H9 (cell line): ENCODE measurements around the gene RPRD1B. TPM values are rescaled to one million over a fixed set of nuclear protein-coding genes. Genes with fewer than 3 reads are reported as not detected.

Source experiments
- DNase-seq: peaks from one replicate; pipeline ENCODE4 v3.0.0-alpha.2; 2017
- H2AFZ ChIP-seq: one replicate; pipeline ENCODE4 v1.6.1; 2013; ENCODE audit warnings: mild to moderate bottlenecking, low read length, control low read depth, moderate library complexity
- H2AK5ac ChIP-seq: 2 replicates; pipeline ENCODE4 v1.6.1; 2013; ENCODE audit warnings: low read length, control low read depth, mixed read lengths; ENCODE audit not compliant: insufficient read length
- H2BK120ac ChIP-seq: one replicate; pipeline ENCODE4 v1.6.1; 2013; ENCODE audit warnings: low read depth, mild to moderate bottlenecking, low read length, control low read depth, inconsistent platforms; ENCODE audit not compliant: poor library complexity, severe bottlenecking
- H2BK12ac ChIP-seq: 2 replicates; pipeline ENCODE4 v1.6.1; 2013; ENCODE audit warnings: low read length, control low read depth, mixed read lengths, low read depth; ENCODE audit not compliant: insufficient read length
- H2BK15ac ChIP-seq: 2 replicates; pipeline ENCODE4 v1.6.1; 2013; ENCODE audit warnings: low read depth, low read length, control low read depth
- H2BK20ac ChIP-seq: one replicate; pipeline ENCODE4 v1.6.1; 2013; ENCODE audit warnings: low read depth, mild to moderate bottlenecking, low read length, control low read depth, inconsistent platforms; ENCODE audit not compliant: poor library complexity, severe bottlenecking
- H2BK5ac ChIP-seq: 2 replicates; pipeline ENCODE4 v1.6.1; 2013; ENCODE audit warnings: low read length, control low read depth, mixed read lengths; ENCODE audit not compliant: insufficient read length
- H3K14ac ChIP-seq: 2 replicates; pipeline ENCODE4 v1.6.1; 2013; ENCODE audit warnings: low read length, control low read depth; ENCODE audit not compliant: insufficient read depth
- H3K18ac ChIP-seq: 2 replicates; pipeline ENCODE4 v1.6.1; 2013; ENCODE audit warnings: low read depth, mild to moderate bottlenecking, mixed read lengths, low read length, control low read depth; ENCODE audit not compliant: insufficient read length
- H3K23ac ChIP-seq: 2 replicates; pipeline ENCODE4 v1.6.1; 2013; ENCODE audit warnings: low read length, control low read depth, mixed read lengths, low read depth; ENCODE audit not compliant: insufficient read length
- H3K23me2 ChIP-seq: 2 replicates; pipeline ENCODE4 v1.6.1; 2013; ENCODE audit warnings: low read depth, mild to moderate bottlenecking, mixed read lengths, low read length, control low read depth; ENCODE audit not compliant: insufficient read length, poor library complexity, severe bottlenecking
- H3K27ac ChIP-seq: 2 replicates; pipeline ENCODE4 v1.5.1; 2013; ENCODE audit warnings: low read length, control low read depth, mixed read lengths, low read depth; ENCODE audit not compliant: insufficient read length
- H3K27me3 ChIP-seq: 2 replicates; pipeline ENCODE4 v1.6.1; 2013; ENCODE audit warnings: low read length, control low read depth, inconsistent platforms; ENCODE audit not compliant: insufficient read depth
- H3K4ac ChIP-seq: 2 replicates; pipeline ENCODE4 v1.6.1; 2013; ENCODE audit warnings: low read depth, mild to moderate bottlenecking, control low read depth, inconsistent platforms, low read length, moderate library complexity
- H3K4me1 ChIP-seq: 2 replicates; pipeline ENCODE4 v1.6.1; 2013; ENCODE audit warnings: low read length, control low read depth, inconsistent platforms; ENCODE audit not compliant: insufficient read depth
- H3K4me2 ChIP-seq: 2 replicates; pipeline ENCODE4 v1.6.1; 2013; ENCODE audit warnings: low read length, control low read depth, mixed read lengths; ENCODE audit not compliant: insufficient read length, insufficient read depth
- H3K56ac ChIP-seq: 2 replicates; pipeline ENCODE4 v1.6.1; 2013; ENCODE audit warnings: low read depth, mild to moderate bottlenecking, mixed read lengths, low read length, control low read depth; ENCODE audit not compliant: insufficient read length
- H3K79me1 ChIP-seq: 2 replicates; pipeline ENCODE4 v1.6.1; 2013; ENCODE audit warnings: low read depth, mild to moderate bottlenecking, moderate library complexity, low read length, control low read depth, inconsistent platforms; ENCODE audit not compliant: insufficient read depth, poor library complexity, severe bottlenecking
- H3K79me2 ChIP-seq: 2 replicates; pipeline ENCODE4 v1.6.1; 2013; ENCODE audit warnings: low read length, control low read depth, inconsistent platforms; ENCODE audit not compliant: insufficient read depth
- H3K9ac ChIP-seq: 2 replicates; pipeline ENCODE4 v1.6.1; 2013; ENCODE audit warnings: low read length, control low read depth, mixed read lengths; ENCODE audit not compliant: insufficient read length; ENCODE audit errors: extremely low read depth
- H3K9me3 ChIP-seq: one replicate; pipeline ENCODE4 v1.6.1; 2013; ENCODE audit warnings: low read depth, low read length, inconsistent platforms; ENCODE audit not compliant: control insufficient read depth
- H3T11ph ChIP-seq: one replicate; pipeline ENCODE4 v1.6.1; 2013; ENCODE audit warnings: mild to moderate bottlenecking, low read length, control low read depth, inconsistent platforms
- H4K20me1 ChIP-seq: one replicate; pipeline ENCODE4 v1.6.1; 2013; ENCODE audit not compliant: control insufficient read depth, insufficient read length, insufficient read depth
- H4K5ac ChIP-seq: 2 replicates; pipeline ENCODE4 v1.6.1; 2013; ENCODE audit warnings: low read depth, mild to moderate bottlenecking, mixed read lengths, low read length, control low read depth; ENCODE audit not compliant: insufficient read length
- H4K8ac ChIP-seq: replicated peaks from 2 replicates; pipeline ENCODE4 v1.6.1; 2013; ENCODE audit warnings: low read length, control low read depth, mixed read lengths, low read depth; ENCODE audit not compliant: insufficient read length
- H4K91ac ChIP-seq: 2 replicates; pipeline ENCODE4 v1.6.1; 2013; ENCODE audit warnings: low read depth, mild to moderate bottlenecking, moderate library complexity, mixed read lengths, low read length, control low read depth; ENCODE audit not compliant: insufficient read length
- H3K27ac Mint-ChIP-seq, 3 experiments: 2 replicates in 2 of 3; 3 replicates in 1 of 3; pipeline ENCODE4 v1.8.0; 2020 to 2021; ENCODE audit warnings: mixed read lengths in 3 of 3, mild to moderate bottlenecking in 1 of 3, moderate library complexity in 1 of 3
- H3K27me3 Mint-ChIP-seq: 2 replicates; pipeline ENCODE4 v1.8.0; 2021; ENCODE audit warnings: low read depth, mild to moderate bottlenecking, moderate library complexity, mixed read lengths
- H3K36me3 Mint-ChIP-seq, 3 experiments: 2 replicates in 2 of 3; 3 replicates in 1 of 3; pipeline ENCODE4 v1.8.0; 2020 to 2021; ENCODE audit warnings: low read depth in 3 of 3, mixed read lengths in 3 of 3; ENCODE audit not compliant: insufficient read depth in 1 of 3
- H3K4me1 Mint-ChIP-seq, 2 experiments: 2 replicates each; pipeline ENCODE4 v1.8.0; 2020; ENCODE audit warnings: mixed read lengths in 2 of 2
- H3K4me3 Mint-ChIP-seq, 2 experiments: 2 replicates in 1 of 2; 3 replicates in 1 of 2; pipeline ENCODE4 v1.8.0; 2020 to 2021; ENCODE audit warnings: mild to moderate bottlenecking in 2 of 2, mixed read lengths in 2 of 2, moderate library complexity in 1 of 2
- H3K9me3 Mint-ChIP-seq, 2 experiments: 2 replicates in 1 of 2; 3 replicates in 1 of 2; pipeline ENCODE4 v1.8.0; 2020; ENCODE audit warnings: mild to moderate bottlenecking in 2 of 2, mixed read lengths in 2 of 2, moderate library complexity in 1 of 2
- CTCF ChIP-seq: fragments of 200-600 bp; sonication (generic); conservative IDR thresholded peaks from 3 replicates; pipeline ENCODE4 v1.8.0; 2021; ENCODE audit warnings: antibody characterized with exemption, mild to moderate bottlenecking
- WGBS: extraction: QIAGEN DNeasy Blood & Tissue Kit; methylation state at CpG from one replicate; pipeline ENCODE4 v1.1.7; 2013; ENCODE audit warnings: missing lambda C conversion rate, low lambda C conversion rate, mixed read lengths; ENCODE audit not compliant: insufficient read length; ENCODE audit errors: extremely low coverage; 5-methylcytosine and 5-hydroxymethylcytosine counted together
- total RNA-seq: library from RNA; stranded (reverse); gene quantifications from 2 replicates; pipeline ENCODE4 v1.2.1, GENCODE V29; 2021

The RPRD1B gene
- total RNA-seq, 1 experiment from 2014 or later, result 34.3 TPM

DNA sequence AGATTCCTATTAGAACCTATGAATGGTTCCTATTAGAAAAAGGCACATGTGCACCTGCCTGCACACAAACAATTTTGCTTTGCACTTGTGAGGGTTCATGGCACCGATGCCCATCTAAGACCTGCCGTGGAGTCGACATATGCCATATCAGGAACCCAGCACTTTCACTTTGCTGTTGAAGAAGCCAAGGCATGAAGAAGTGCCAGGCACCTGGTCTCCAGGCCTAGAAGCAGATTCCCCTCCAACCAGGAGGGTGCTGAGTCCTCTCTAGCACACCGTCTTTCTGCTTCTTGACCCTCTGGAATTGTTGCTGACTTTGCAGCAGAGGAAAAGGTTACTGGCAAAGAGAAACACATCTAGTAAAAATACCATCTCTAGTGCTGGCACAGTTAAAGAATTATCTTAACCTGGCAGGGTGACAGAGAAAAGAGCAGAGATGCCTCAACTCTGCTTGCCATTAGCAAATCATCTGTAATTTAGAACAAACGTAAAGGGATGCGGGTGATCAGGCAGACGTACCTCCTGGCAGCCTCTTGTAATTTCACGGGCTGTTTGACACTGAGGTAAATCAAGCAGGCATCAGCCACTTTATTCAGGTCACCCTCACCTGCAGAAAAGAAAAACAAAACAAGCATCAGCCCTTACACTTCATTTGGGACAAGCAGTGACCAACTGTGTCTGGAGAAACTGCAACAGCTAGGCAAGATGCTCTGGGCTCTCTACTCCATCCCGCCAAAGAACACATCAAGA lies 37.5 kb upstream of the RPRD1B start:
- Histone ChIP-seq H3K27ac (no peak overlapping the region), H2AK5ac (no peak overlapping the region), H2BK20ac (no peak overlapping the region), H3K4me2 (no peak overlapping the region), H3K9me3 (no peaks in the 10 kb centered on the region), H2BK15ac (no peak overlapping the region), H2BK120ac (no peak overlapping the region), H2BK12ac (no peak overlapping the region), H2AFZ (no peak overlapping the region), H3K4ac (no peak overlapping the region), H3K4me1 (no peaks in the 10 kb centered on the region), H3K9ac (no peak overlapping the region), H3K79me2 (no peaks in the 10 kb centered on the region), H3K23ac (no peak overlapping the region), H4K20me1 (no peaks in the 10 kb centered on the region), H3K56ac (no peak overlapping the region), H3K79me1 (no peaks in the 10 kb centered on the region), H3K27me3 (no peaks in the 10 kb centered on the region), H3K14ac (no peak overlapping the region), H4K5ac (no peak overlapping the region), H4K91ac (no peak overlapping the region), H2BK5ac (no peak overlapping the region), H3K18ac (no peak overlapping the region), H3T11ph (no peak overlapping the region), H3K23me2 (no peaks in the 10 kb centered on the region), H4K8ac (no peak overlapping the region)
- no peak for TF ChIP-seq CTCF
- H3K27ac Mint-ChIP-seq, result no peak overlapping the region
- H3K27me3 Mint-ChIP-seq, result no peaks in the 10 kb centered on the region
- no CpG with 5 or more reads among the region's 9 CpGs for WGBS
- H3K4me3 Mint-ChIP-seq, result no peak overlapping the region
- no peak for DNase-seq
- H3K4me1 Mint-ChIP-seq, result peaks cover 4 to 14% of the 10 kb centered on the region in 2 experiments
- no peaks in the 10 kb centered on the region for H3K9me3 Mint-ChIP-seq
- H3K36me3 Mint-ChIP-seq, result peaks cover 29 to 74% (median 73%) of the 10 kb centered on the region in 3 experiments; a peak in 6 of 7 replicates
